ENCODE data around the gene RBMS2. TPM values are rescaled to one million over a fixed set of nuclear protein-coding genes. Genes with fewer than 3 reads are reported as not detected.
A peak's percentile ranks its signal among the peaks of the same experiment; 100 is the strongest.

RBMS2 gene
- total and polyA plus RNA-seq, 2 donors (not counting 1 experiment from before 2014, with no cell fraction given), result 0.81 to 7.6 TPM

DNA sequence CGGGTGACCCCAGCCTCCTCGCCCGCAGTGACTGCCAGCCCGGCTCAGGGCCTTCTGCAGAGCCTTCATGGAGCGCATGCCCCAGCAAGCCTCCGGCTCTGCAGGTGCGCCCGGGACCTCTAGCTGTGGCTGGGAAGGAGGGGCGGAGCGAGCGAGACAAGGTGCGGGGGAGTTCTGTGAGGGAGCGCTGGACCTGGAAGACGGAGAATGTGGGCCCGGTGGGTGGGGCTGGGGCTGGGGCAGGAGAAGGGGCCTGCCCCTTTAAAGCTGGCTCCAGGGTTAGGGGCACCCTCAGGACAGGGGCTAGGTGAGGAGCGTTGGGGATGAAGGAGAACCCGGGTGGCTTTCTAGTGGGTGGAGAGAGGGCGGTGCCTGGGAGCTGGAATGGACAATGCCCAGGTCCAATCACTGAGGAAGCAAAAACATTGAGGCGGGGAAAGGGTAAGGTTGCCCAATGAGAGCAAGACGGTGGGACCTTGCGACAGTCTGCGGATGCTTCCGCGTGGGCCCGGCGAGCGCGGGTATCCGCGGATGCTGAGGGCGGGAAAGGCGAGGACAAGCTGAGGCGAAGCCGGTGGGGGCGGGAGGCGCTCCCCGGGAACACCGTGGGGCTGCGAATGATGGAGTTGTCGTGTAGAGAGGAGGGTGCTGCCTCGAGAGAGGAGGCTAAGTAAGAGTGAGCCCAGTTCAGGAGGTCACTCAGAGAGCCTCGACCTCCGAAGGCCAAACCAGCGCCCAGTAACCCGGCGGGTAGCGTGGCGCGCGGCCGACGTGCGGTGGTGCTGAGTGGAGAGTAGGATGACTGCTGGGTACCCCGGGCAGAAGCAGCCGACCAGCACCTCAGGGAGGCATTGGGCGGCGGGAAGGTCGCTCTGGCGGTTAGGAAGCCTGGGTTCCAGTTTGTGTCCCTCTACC is 33.3 kb upstream of the RBMS2 start, which contains the start of gene GLS2:
TSS of gene GLS2 (minus strand) at position 121 of the 915 bp plus-strand sequence. CDS start at position 78, 43 bp downstream.
- H4K20me1 ChIP-seq (ENCODE audit: control insufficient read depth, insufficient read depth, low read length, poor library complexity, severe bottlenecking), result no peaks in the 10 kb centered on the region
- intact Hi-C loops (cut with micrococcal nuclease), result loop anchor here (1.0 to 5.0 kb wide), 4 partner anchors 20 to 199 kb away; partner anchors contain the start of genes PTGES3, SPRYD4 and TIMELESS
- H3K27ac Mint-ChIP-seq, result peak within 1 kb of the TSS; percentile 80
- no peaks in the 10 kb centered on the region for H3K9me3 ChIP-seq (ENCODE audit: control extremely low read depth in 1 of 3, control insufficient read depth in 2 of 3, insufficient read depth in 1 of 3, low read length in 2 of 3)
- no peaks in the 10 kb centered on the region for H3K79me2 ChIP-seq (ENCODE audit: control insufficient read depth, insufficient read depth, low read length)
- peak within 1 kb of the TSS; percentile 96 for H2AFZ ChIP-seq (ENCODE audit: insufficient read depth, low read depth, low read length, poor library complexity, severe bottlenecking)
- WGBS (ENCODE audit: insufficient coverage), result 19% methylated on average over 53 of the region's 59 CpGs
- H3K36me3 ChIP-seq (replicated peaks in 1 of 2; ENCODE audit: control extremely low read depth in 1 of 2, control insufficient read depth in 1 of 2, extremely low read depth in 1 of 2, insufficient read depth in 2 of 2, low read length in 1 of 2), result no peaks in the 10 kb centered on the region
- peak; percentile 99 for ATAC-seq (ENCODE audit: low read depth)
- H3K4me2 ChIP-seq (replicated peaks; ENCODE audit: low read depth, low read length, poor library complexity, severe bottlenecking), result peak within 1 kb of the TSS; percentile 94
- peaks cover 17% of the 10 kb centered on the region for H3K27me3 Mint-ChIP-seq
- no peaks in the 10 kb centered on the region for H3K9me3 Mint-ChIP-seq (ENCODE audit: insufficient read depth)
- peak within 1 kb of the TSS; percentile 91 for H3K4me3 Mint-ChIP-seq
- ChIA-PET CTCF (interaction anchor here (0.8 to 1.4 kb wide), 5 partner anchors 10 to 266 kb away, joined by 3 to 5 read pairs (median 3); partner anchors contain the start of gene RNF41), POLR2A (interaction anchor here (0.6 to 1.4 kb wide), 7 partner anchors 11 to 298 kb away, joined by 3 to 7 read pairs (median 3); partner anchors contain the start of genes CNPY2 and SPRYD4)
- H3K27ac ChIP-seq (ENCODE audit: low read length in 2 of 2), result no peak within 1 kb of the TSS
- peak within 1 kb of the TSS; percentile 26 to 79 (median 73) for H3K4me3 ChIP-seq (ENCODE audit: control extremely low read depth in 1 of 5, extremely low read depth in 1 of 5, insufficient read depth in 1 of 5, low read depth in 2 of 5, low read length in 4 of 5)
- TF ChIP-seq CTCF (IDR thresholded peaks at IDR 0.05), result no peak
- TF ChIP-seq EZH2 (IDR thresholded peaks at IDR 0.05; ENCODE audit: borderline replicate concordance, insufficient read depth, low read depth, low read length, poor library complexity, severe bottlenecking), result no peak
- H3K9ac ChIP-seq (ENCODE audit: low read length), result peak within 1 kb of the TSS; percentile 75
- peaks cover 0 to 9% (median 5%) of the 10 kb centered on the region in 4 experiments for H3K27me3 ChIP-seq (replicated peaks in 1 of 4; ENCODE audit: control extremely low read depth in 1 of 4, control insufficient read depth in 3 of 4, insufficient read depth in 4 of 4, low read length in 3 of 4)
- H3K4me1 ChIP-seq (ENCODE audit: control insufficient read depth in 2 of 2, insufficient read depth in 2 of 2, low read length in 2 of 2), result peaks cover 0 to 19% of the 10 kb centered on the region in 2 donors
- DNase-seq, result peak; percentile 85
- peaks cover 19% of the 10 kb centered on the region for H3K4me1 Mint-ChIP-seq
